HG03095 (cell line): ENCODE measurements around the gene TMEM125.

Experiments used
- ATAC-seq: cut with Tn5 transposase; IDR thresholded peaks from one replicate; pipeline ENCODE4 v1.9.1; 2021; ENCODE audit warnings: moderate library complexity; ENCODE audit not compliant: unreplicated experiment

TMEM125 gene

DNA sequence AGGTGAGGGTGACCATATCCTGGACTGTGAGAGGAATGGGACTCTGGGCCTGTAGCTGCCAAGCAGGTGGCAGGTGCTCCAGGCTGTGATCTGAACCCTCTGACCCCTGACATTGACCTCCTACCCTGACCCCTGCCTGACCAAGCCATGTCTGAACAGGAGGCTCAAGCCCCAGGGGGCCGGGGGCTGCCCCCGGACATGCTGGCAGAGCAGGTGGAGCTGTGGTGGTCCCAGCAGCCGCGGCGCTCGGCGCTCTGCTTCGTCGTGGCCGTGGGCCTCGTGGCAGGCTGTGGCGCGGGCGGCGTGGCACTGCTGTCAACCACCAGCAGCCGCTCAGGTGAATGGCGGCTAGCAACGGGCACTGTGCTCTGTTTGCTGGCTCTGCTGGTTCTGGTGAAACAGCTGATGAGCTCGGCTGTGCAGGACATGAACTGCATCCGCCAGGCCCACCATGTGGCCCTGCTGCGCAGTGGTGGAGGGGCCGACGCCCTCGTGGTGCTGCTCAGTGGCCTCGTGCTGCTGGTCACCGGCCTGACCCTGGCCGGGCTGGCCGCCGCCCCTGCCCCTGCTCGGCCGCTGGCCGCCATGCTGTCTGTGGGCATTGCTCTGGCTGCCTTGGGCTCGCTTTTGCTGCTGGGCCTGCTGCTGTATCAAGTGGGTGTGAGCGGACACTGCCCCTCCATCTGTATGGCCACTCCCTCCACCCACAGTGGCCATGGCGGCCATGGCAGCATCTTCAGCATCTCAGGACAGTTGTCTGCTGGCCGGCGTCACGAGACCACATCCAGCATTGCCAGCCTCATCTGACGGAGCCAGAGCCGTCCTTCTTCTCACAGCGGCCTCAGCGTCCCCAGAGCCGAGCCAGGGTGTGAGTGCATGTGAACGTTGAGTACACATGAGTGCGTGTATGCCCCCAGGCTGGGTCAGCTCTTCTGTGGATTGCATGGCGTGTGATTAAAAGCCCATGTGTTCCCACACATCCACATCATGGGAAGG is 3.1 kb downstream of the TMEM125 start:
- no peak for ATAC-seq

DNA sequence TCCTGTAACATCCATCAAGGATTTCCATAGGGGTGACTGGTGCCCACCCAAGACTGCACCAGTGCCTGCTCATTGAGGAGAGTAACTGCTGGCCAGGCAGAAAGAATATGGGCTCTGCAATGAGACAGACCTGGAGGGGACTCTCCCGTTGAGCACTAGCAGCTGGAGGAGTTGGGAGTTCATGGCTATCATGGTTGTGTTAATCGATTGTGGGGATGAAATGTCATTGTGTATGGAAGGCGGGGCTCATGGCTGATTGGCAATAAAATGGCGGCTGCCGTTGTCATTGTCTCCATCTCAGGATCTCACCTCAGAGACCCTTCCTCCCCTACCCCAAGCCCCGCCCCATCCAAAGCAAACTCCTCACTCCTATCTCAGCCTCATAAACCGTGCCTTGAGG is 3.9 kb downstream of the TMEM125 start:
- ATAC-seq = no peak

DNA sequence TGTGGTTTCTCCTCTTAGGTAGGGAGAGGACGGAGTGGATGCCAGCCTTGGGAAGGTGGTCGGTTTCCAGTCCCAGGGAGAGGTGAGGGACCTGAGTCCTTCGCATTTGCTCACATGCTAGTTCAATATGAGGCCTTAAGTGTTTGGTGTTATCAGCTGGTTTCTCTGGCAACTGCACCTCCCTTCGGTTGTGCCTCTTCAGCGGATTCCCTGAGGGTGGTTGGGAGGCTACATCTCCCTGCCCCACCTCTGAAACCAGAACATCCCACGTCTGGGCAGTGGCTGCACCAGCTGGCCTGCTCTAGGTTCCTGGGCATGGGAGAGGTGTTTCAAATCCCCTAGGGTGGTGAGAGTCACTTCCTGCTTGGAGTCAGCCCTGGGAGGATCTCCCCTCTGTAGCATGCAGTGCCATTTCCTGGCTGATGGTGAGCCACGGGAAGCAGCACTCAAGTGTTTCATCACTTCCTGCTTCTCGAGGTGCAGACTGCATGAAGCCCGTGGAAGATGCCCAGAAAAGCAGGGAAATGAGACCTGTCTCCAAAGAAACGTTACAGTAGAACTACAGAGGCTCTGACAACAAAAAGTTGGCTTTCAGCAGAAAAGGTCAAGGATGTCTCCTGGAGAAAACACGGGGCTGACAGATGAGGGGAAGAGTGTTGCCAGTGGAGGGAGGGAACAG is 4.5 kb downstream of the TMEM125 start:
- ATAC-seq = no peak

DNA sequence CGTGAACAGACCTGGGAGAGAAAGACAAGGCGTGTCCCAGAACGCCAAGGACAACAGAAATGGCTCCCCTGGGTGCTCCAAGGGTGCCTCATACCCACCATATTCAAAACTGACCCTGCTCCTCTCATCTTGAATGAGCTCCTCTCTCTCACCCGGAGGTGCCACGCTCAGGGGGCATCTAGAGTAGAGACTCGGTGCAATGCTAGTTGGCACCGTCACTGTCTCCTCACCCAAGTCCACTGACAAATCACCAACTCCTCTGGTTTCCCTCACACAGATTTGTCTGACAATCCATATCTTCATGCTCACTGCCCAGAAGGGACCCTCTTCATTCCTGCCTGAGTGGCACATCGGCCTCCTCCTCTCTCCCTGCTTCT is 5.0 kb downstream of the TMEM125 start:
- no peak for ATAC-seq

DNA sequence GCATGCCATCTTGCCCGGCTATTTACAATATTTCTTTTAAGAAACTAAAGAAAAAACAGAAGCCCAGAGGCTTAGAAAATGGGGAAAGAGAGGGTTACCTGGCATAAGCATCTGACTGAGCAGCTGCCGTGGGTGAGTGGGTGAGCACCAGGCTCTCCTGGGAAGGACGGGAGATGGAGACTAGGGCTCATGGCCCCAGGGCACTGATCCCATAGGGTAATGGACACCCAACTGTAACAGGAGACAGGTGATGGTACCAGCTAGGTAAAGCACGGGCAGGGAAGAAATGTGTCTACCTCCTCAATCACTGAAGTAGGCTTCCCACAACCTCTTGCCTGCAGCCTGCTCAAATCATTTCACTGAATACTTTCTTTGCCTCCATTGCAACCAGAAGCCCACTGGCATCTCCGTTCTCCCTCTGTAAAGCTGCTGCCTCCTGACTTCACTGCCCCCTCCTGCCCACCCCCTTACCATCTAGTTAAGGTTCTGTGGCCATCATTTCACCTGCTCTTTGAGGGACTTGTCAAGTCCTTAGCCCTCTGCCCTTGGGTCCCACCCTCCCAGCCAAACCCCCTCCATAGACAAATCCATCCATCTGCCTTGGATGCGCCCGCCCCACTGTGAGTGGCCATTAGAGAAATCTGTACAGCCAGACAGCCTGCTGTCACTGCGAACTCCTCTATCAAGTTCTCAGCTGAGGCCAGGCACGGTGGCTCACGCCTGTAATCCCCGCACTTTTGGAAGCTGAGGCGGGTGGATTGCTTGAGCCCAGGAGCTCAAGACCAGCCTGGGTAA is 6.2 kb downstream of the TMEM125 start:
- ATAC-seq = no peak

DNA sequence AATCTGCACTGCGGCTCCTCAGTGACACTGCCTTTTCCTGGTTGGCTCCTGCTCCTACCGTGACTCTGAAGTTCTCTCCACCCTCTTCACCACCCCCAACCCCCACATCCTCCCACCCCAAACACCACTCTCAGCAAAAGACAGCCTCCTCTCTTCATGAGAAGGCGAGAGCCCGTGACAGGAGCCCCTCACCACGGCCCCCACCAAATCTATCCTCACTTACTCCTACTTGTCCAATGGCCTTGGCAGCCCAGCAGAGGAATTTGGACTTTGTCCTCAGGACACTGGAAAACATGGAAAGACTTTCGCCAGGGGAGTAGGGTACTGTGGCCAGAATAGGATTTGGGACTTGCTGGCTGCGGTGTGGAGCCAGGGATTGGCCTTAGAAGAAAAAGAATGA is 6.9 kb downstream of the TMEM125 start:
- ATAC-seq = no peak

DNA sequence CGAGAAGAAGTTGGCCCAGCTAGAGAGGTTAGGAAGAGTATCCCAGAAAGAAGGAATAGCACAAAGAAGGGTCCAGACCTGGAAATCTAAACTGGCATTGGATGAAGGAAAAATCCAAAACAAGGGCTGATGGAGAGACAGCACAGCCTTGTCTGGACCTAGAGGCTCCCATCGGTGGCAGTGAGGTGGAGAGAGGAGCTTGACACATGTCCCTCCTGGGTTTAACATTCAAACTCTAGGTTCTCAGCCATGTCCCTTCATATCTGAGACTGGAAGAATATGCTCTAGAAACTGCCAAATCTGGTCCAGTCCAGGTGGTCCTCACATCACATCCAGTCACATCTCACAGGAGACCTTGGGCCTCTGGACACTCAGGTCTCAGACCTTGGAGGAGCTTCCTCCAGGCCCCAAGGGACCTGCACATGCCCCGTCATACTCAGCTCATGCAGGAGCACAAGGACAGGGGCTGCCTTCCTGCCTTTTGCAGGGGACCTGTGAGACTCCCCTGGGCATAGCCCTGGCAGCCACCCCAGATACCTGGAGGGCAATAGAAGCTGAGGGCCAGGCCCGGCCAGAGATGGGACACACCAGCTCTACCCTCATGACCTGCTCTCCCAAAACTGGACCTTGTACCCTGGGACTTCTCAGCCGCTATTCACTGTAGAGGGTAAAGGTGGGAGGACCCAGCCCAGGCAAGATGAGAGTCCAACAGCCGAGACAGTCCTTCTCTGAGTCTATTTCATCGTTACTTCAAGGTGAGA is 7.5 kb downstream of the TMEM125 start:
- ATAC-seq = no peak

DNA sequence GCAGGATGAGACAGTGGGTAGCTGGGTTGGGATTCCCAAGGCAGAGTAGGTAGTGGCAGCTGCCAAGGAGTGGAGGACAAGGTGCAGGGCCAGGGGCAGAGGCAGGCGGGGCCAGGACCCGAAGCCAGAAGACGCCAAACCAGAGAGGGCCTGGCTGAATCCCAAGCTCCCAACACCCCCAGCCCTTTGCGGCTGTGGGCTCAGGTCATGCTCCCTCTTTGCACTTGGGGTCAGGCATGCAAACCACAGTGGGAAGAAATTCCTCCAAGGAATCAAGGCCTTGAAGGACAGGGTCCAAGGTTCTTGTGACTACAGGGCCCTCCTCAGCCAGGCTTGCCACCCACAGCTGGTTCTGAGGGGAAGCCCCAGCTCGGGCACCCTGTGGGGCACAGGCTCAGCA is 9.4 kb downstream of the TMEM125 start:
- no peak for ATAC-seq

DNA sequence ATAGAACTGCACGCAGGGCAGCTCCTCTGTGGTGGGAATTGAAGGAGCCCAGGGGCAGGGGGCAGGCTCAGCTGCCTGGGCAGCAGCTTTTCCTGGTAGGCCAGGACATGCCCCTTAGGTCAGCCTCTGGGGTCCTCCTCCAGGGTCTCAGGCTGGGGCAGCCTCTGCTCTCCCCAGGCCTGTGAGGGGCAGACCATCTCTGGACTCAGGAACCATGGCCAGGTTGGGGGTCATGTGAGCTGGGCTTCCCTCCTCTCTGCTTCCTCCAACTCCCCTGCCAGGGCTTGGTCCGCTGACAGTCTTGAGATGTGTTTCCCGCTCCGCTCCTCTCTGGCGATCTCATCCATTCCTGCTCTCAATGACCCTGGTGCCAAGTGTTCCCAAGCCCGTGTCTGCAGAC is 9.9 kb downstream of the TMEM125 start:
- no peak for ATAC-seq

DNA sequence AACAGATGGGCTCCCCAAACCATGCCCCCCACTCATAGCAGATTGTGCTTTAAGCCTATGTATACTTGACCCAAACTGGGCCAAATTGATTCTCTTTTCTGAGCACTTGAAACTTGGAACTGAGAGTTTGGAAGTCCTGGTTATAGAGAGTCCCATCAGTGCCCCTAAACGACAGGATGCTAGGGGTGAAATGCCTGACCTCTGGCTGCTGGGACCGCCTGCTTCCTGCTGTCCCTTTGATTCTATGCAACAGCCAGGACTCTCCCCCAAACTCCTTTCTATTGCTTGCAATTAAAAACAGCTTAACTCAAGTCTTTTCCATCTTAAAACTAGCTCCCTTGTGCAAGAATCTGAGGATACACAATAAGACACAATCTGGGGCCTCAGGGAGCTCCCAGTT is 10.9 kb downstream of the TMEM125 start:
- ATAC-seq = no peak

DNA sequence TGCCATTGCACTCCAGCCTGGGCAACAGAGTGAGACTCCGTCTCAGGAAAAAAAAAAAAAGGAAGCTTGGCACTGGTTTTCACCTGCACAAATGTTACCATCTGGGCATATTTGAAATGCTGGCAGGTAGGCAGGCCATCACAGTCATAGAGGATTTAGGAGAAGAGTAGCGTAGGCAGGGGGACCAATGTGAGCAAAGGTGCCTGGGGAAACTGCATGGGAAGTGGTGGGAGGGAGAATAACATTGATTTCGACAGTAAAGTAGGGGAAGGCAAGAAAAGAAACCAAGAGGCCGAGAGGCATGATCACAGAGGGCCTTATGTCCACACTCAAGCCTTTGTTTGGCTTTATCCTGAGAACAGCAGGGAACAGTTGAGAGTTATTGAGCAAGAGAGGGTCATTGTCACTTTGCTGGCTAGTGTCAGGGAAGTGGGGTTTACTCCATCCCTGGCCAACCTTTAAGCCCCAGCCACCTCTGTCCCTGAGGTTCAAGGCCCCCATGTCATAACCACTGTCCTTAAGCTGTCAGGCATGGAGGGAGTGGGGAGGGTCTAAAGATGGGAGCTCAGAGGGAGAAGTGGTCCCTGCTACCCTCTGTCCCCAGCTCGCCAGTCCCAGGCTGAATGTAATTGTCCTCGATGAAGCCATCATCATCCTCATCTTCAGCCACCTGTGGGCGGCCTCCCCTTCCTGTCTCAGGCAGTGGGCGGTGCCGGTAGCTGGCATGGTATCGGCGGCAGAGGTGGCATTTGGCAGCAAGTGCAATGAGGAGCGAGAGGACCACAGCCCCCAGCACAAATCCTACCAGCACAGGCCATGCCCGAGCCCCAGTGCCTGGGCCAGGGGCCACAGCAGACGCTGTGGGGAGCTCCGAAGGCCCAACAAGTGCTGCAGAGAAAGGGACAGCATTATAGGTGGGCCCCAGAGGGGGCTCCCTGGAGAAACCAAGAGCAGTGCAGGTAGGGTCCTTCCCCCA is 12.7 kb downstream of the TMEM125 start:
- no peak for ATAC-seq

DNA sequence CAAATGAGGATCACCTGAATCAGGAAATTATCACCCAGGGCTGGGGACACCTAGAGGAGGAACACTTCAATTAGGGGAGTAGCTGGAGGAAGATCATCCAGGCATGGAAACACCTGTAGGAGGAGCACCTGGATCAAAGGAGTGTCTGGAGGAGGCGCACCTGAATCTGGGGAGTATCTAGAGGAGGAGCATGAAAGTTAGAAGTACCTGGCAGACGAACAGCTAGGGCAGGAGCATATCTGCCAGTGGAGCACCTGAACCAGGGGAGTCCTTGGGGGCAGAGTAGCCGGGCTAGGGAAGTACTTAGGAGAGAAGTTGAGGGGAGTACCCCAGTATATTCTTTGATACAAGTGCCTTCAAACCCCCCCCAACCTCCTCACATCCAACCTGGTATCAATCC is 14.3 kb downstream of the TMEM125 start:
- no peak for ATAC-seq

DNA sequence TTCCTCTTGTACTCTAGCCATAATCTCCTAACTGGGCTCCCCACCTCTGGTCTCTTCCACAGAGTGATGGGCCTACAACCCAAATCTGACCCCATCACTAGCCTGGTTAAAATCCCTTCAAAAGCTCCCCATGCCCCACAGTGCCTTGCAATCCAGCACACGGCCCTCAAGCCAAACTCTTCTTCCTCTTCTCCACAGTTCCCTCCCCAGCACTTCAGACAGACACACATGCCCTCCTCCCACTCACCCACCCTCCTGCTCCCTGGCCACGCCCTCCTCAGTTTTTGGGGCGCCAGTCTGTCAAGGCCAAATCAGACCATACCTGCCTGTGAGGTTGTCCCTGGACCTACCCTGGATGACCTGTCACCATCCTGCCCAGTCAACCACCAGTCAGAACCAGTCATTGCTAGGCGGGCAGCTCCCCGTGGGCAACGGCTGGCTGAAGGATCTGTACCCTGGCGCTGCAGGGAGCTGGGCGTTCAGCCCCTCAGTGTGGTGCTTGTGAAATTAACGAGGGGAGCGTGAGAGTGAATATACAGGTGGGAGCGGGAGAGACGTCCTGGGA is 14.8 kb downstream of the TMEM125 start:
- no peak for ATAC-seq

DNA sequence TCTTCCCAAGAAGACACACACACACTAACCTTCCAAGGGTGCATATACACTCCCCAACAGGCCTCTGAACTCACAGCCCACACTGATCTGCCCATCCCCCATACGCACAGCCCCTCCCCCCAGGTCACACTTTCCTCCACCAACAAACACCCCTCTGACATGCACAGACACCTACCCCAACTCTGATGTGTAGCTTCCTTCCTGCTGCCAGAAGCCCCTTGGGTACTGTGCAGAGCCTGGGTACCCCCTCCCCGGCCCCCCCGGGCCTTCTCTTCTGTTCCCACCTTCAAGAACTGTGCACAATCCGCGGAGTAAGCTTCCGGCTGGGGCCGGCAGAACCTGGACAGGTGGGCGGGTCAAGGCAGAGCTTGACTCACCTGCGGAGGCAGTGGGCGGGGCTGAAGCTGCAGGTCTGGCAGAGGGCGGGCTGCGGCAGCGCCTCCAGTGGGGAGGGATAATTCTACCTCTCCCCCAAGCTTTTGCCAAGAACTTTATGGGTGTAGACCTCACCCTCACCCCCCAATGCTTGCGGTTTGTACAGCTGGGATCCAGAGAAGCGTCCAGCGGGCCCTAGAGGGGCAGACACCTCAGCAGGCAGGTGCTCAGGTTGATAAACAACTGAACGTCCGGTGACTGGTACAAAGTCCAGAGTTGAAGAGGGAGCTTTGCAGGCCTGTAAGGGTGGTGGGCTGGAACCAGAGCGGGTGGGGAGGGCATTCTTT is 15.6 kb downstream of the TMEM125 start, which contains the start of gene C1orf210:
TSS of gene C1orf210 (minus strand) at position 313 of the 722 bp plus-strand sequence. CDS start 2,311 bp downstream, outside the sequence.
- ATAC-seq = no peak

DNA sequence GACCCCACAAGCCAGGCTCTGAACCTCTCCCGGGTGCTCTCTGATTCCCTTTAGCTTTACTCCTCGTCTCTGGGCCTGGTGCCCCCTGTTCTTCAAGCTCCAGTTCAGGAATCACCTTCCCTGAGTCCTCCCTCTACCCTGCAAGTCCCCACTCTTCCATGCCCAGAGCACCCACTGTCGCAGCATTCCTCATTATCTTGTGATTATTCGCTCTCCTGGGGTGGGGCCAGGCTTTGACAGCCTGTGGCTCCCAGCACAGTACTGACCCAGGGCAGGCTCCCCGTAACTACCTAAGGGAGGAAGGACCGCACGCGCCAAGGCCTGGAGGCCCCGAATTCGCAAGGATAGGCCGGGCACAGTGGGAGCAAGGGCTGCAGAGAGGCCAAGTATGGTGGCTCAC is 16.3 kb downstream of the TMEM125 start:
- ATAC-seq = no peak

DNA sequence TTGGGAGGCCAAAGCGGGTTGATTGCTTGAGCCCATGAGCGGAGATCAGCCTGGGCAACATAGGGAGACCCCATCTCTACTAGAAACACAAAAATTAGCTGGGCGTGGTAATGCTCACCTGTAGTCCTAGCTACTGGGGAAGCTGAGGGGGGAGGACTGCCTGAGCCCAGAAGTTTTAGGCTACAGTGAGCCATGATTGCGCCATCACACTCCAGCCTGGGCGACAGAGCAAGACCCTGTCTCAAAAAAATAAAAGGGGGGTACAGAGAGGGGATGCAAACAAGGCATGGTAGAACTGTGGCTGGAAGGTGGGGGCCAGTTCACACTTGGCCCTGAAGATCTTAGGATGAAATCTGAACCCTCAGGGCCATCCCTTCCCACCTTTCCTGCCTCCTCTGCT is 16.8 kb downstream of the TMEM125 start:
- no peak for ATAC-seq

DNA sequence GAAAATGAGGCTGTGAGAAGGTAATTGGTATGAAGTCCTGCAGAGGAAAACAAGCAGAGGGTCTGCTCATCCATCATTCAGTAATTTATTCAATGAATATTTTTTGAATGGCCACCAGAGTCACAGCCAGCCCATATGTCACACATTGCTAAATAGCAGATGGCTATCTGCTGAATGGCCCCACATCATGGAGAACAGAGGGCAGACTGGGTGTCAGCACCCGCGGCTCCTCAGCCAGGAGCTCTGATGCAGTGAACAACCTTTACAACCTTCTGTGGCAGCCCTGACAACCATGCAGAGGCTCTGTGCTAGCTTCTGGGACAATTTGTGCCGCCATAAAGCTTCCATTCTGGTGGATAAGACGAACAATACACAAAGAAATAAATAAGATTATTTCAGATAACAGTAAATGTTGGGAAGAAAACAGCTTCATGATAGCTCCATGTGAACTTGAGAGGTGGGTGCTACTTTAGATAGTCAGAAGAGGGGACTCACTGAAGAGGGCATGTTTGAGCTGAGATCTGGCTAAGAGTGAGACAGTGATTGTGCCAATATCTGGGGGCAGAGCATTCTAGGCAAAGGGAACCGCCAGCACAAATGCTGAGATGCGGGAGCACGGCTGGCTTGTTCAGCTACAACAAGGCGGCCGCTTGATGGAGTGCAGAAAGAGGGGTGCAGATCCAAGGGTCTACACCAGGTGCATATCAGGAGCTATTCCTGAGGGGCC is 18.4 kb downstream of the TMEM125 start:
- ATAC-seq = no peak
